ENCODE measurements around the gene XPO4. TPM values are rescaled to one million over a fixed set of nuclear protein-coding genes. Genes with fewer than 3 reads are reported as not detected.
"Not testable (repeated sequence)": the region's sequence is repeated elsewhere in the genome, so short reads cannot be mapped to it uniquely, and the experiment has no call there.

Gene XPO4
- total RNA-seq, result 35.1 TPM

DNA sequence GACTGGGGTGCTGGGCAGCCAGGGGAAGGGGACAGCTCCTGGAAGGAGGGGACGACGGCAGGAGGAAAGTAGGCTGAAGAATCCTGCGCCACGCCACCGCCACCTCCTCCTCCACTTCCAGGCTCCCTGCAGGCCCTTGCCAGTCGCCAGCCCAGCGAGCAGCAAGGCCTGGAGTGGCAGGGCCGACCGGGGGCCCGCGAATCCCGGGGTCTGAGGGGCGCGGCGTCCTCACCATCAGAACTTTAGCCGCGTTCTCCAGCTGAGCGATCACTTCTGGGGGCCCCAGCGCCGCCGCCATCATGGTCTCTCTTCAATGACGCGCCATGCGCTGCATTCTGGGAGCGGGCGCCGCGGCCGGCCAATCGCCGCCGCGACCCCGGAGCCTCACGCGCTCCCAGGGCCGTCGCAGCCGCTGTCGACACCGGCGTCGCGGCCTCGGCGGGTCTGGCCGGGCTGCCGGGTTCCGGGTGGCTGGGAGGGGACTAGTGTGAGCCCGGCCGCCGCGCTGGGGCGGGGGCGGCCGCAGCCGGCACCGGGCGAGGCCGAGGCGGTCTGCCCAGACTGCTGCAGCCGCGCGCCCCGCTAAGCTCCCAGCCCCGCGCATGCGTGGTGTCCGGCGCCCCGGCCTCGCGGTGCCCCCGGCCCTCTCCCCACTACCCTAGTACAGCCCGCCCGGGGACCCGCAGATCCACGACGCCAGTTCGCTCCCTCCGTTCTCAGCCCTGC, at the start of gene XPO4:
Gene XPO4, minus strand, starts transcription at position 309 of the 726 bp plus-strand sequence. Its CDS starts 8 bp downstream, at position 301.
- H3K27me3 ChIP-seq (ENCODE audit: insufficient read depth, low read length), result no peaks in the 10 kb centered on the region
- H3K4me3 ChIP-seq (ENCODE audit: low read length), result peak within 1 kb of the TSS; percentile 83
- no peaks in the 10 kb centered on the region for H3K9me3 ChIP-seq (ENCODE audit: low read depth, low read length)
- peaks cover 14% of the 10 kb centered on the region for H3K4me1 ChIP-seq (ENCODE audit: insufficient read depth, low read length)

DNA sequence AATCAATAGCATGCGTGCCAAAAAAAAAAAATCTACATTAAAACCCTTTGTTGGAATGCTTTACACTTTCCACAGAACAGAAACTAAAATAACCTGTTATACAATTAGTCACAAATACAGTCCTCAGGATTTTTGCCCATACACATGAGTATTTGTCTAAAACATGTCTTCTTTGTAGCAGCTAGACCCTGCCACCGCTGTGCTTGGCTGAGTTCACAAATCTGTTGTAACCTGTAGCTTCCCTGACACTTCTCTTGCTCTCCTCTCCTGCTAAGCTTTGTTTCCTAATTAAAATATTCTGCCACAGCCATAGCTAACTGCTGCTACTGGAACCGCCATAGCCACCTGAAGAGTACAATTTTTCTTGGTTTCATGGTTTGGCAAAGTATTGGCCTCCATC, 45.5 kb upstream of the XPO4 start:
- not testable (repeated sequence) for H3K27me3 ChIP-seq (ENCODE audit: insufficient read depth, low read length); H3K9me3 ChIP-seq (ENCODE audit: low read depth, low read length); H3K4me3 ChIP-seq (ENCODE audit: low read length)
- H3K4me1 ChIP-seq (ENCODE audit: insufficient read depth, low read length), result peaks cover 18% of the 10 kb centered on the region

- Histone ChIP-seq H3K9me3 (ENCODE audit: low read depth, low read length) (no peaks in the 10 kb centered on the region), H3K4me3 (ENCODE audit: low read length) (no peak overlapping the region), H3K4me1 (ENCODE audit: insufficient read depth, low read length) (peaks cover 18% of the 10 kb centered on the region), H3K27me3 (ENCODE audit: insufficient read depth, low read length) (peaks cover 6% of the 10 kb centered on the region)
Observed at GRCh38 chr13:20945952-20946383, 43.4 kb upstream of the XPO4 start.

- Histone ChIP-seq H3K4me1 (ENCODE audit: insufficient read depth, low read length) (peaks cover 18% of the 10 kb centered on the region), H3K9me3 (ENCODE audit: low read depth, low read length) (no peaks in the 10 kb centered on the region), H3K4me3 (ENCODE audit: low read length) (no peak overlapping the region), H3K27me3 (ENCODE audit: insufficient read depth, low read length) (peaks cover 6% of the 10 kb centered on the region)
Observed at GRCh38 chr13:20942938-20943559, 40.5 kb upstream of the XPO4 start.

DNA sequence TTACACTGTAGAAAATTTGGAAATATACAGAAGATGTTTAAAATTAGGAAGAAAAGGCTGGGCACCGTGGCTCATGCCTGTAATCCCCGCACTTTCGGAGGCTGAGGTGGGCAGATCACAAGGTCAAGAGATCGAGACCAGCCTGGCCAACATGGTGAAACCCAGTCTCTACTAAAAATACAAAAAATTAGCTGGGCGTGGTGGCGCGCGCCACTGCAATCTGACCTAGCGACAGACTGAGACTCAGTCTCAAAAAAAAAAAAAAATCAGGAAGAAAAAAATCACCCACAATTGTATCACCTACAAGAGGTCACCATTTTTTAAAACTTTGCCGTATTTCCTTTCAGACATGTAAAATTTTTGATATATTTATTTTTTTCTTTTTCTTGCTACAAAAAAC, 38.0 kb upstream of the XPO4 start:
- not testable (repeated sequence) for H3K9me3 ChIP-seq (ENCODE audit: low read depth, low read length); H3K27me3 ChIP-seq (ENCODE audit: insufficient read depth, low read length); H3K4me3 ChIP-seq (ENCODE audit: low read length); H3K4me1 ChIP-seq (ENCODE audit: insufficient read depth, low read length)

DNA sequence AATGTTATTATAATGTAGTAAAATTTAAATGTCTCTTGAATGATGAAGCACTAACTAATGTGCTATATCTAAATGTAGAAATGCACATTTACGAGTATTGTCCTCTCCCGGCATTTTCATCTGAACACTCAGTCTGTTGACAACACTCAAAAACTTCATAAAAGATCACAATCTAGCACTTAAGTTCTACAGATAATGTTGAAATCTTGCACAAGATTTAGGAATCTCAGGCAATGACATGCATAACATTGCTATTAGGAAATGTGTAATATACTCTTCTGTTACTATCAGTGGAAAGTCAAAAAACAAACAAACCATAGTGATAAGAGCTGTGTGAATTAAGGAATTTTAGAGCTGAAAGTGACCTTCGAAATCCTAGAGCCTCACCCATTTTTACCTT, 37.5 kb upstream of the XPO4 start:
- Histone ChIP-seq H3K4me3 (ENCODE audit: low read length) (no peak overlapping the region), H3K27me3 (ENCODE audit: insufficient read depth, low read length) (no peaks in the 10 kb centered on the region), H3K4me1 (ENCODE audit: insufficient read depth, low read length) (peaks cover 9% of the 10 kb centered on the region), H3K9me3 (ENCODE audit: low read depth, low read length) (no peaks in the 10 kb centered on the region)

GRCh38 chr13:20939662-20940061, 37.1 kb upstream of the XPO4 start:
- no peak overlapping the region for H3K4me3 ChIP-seq (ENCODE audit: low read length)
- H3K9me3 ChIP-seq (ENCODE audit: low read depth, low read length), result no peaks in the 10 kb centered on the region
- peaks cover 9% of the 10 kb centered on the region for H3K4me1 ChIP-seq (ENCODE audit: insufficient read depth, low read length)
- no peaks in the 10 kb centered on the region for H3K27me3 ChIP-seq (ENCODE audit: insufficient read depth, low read length)

- Histone ChIP-seq H3K4me3 (ENCODE audit: low read length) (no peak overlapping the region), H3K4me1 (ENCODE audit: insufficient read depth, low read length) (peaks cover 2% of the 10 kb centered on the region), H3K27me3 (ENCODE audit: insufficient read depth, low read length) (no peaks in the 10 kb centered on the region), H3K9me3 (ENCODE audit: low read depth, low read length) (no peaks in the 10 kb centered on the region)
Observed at GRCh38 chr13:20938302-20938701, 35.8 kb upstream of the XPO4 start.

DNA sequence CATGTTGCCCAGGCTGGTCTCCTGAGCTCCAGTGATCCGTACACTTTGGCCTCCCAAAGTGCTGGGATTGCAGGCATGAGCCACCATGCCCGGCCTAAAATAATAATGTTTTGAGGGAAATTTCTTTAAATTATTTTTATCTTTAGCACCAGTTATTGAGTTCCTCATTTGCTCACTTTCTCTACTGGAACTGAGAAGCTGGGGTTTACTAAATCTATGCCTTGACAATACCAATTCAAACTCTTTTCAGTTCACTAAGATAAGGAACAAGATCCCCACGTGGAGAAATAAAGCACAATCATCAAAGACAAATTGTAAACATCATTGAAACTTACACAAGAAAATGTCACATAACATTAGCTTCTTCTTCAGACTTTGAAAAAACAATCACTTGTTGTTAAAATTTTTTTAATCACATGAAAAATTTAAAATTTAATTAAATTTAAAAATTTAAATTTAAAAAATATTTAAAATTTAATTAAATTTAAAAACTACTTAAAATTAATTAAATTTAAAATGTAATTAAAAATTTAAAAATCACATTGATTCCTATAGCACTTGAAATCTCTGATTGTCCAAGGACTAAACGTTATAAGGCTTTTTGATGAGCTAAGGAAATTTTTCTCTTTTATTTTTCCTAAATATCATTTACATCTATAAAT, 25.2 kb upstream of the XPO4 start:
- Histone ChIP-seq H3K27me3 (ENCODE audit: insufficient read depth, low read length) (no peaks in the 10 kb centered on the region), H3K9me3 (ENCODE audit: low read depth, low read length) (no peaks in the 10 kb centered on the region)

DNA sequence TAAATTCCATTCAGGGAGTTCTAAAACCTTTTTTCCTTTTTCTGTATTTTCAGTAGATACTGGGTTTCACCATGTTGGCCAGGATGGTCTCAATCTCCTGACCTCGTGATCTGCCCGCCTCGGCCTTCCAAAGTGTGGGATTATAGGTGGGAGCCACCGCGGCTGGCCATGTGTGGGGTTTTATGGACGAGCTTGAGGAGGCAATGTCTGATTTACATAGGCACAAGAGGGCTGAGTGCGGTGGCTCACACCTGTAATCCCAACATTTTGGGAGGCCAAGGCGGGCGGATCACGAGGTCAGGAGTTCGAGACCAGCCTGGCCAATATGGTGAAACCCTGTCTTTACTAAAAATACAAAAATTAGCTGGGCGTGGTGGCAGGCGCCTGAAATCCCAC, 22.8 kb upstream of the XPO4 start:
- not testable (repeated sequence) for H3K9me3 ChIP-seq (ENCODE audit: low read depth, low read length); H3K27me3 ChIP-seq (ENCODE audit: insufficient read depth, low read length); H3K4me3 ChIP-seq (ENCODE audit: low read length); H3K4me1 ChIP-seq (ENCODE audit: insufficient read depth, low read length)

More for the DNA sequence above, 25.2 kb upstream of the XPO4 start:
- H3K4me3 ChIP-seq (ENCODE audit: low read length), result no peak overlapping the region
- H3K4me1 ChIP-seq (ENCODE audit: insufficient read depth, low read length), result no peaks in the 10 kb centered on the region

DNA sequence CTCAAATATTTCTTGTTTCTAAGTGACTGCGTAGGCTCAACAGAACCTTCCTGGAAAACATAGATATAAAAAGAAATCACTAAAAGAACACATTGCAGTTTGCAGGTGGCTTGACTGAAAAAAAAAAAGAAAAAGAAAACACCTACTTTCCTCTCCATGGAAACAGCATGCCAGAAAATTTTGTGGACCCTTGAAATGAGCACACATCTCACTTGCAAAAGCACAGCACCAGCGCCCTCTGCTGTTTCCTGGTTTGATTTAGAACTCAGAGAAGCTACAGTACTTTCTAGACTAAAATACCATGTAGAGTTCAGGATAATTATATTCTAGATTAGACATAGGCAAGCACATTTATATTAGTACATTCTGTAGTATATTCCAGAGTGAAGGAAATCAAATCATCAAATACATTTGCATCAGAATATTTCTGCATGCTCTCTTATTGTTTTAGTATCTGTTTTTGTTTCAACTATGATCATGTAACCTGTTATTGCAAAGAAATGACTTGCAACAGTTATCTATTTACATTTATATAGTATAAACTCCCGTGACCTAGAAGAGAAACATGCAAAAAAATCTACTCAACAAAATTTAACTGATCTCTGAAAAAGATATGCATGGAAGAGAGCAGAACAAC, 22.3 kb upstream of the XPO4 start:
- Histone ChIP-seq H3K4me3 (ENCODE audit: low read length) (no peak overlapping the region), H3K9me3 (ENCODE audit: low read depth, low read length) (no peaks in the 10 kb centered on the region), H3K27me3 (ENCODE audit: insufficient read depth, low read length) (no peaks in the 10 kb centered on the region), H3K4me1 (ENCODE audit: insufficient read depth, low read length) (no peaks in the 10 kb centered on the region)

DNA sequence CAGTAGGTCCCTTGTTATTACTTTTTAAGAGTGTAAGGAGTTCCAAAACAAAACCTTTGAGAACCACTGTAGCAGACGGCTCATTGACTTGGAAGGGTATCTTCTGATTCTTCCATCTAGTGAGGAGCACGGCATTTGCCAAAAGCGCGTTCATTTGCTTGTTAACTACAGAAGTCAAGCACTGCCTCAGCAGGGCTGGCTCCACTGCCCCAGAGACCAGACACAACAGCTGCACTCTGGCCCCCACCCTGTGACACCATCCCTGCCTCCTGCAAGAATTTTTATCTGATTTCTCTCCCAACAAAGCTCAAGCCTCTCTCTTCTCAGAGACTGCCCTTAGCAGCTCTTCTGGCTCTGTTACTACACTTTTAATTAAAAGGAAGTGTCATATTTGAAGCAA, 20.7 kb upstream of the XPO4 start:
- Histone ChIP-seq H3K9me3 (ENCODE audit: low read depth, low read length) (no peaks in the 10 kb centered on the region), H3K27me3 (ENCODE audit: insufficient read depth, low read length) (no peaks in the 10 kb centered on the region), H3K4me1 (ENCODE audit: insufficient read depth, low read length) (no peaks in the 10 kb centered on the region), H3K4me3 (ENCODE audit: low read length) (no peak overlapping the region)

DNA sequence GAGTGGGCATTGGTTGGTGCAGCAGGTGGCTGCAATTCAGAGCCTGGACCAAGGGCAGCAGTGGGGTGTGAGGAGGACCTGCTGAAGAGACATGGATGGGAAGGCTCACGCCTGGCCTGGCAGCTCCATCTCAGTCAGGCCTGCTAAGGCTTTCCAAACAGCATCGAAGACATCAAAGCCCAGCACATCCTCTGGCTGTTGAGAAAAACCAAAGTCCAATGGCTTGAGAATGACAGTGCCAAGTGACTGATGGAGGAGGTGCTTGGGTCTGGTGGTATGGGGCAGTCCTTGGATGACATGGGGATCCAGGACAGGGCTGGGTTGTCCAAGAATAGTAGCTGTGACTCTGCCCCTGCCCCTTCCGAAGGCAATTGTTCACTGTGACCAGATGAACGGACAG, 19.0 kb upstream of the XPO4 start:
- no peak overlapping the region for H3K4me3 ChIP-seq (ENCODE audit: low read length)
- no peaks in the 10 kb centered on the region for H3K27me3 ChIP-seq (ENCODE audit: insufficient read depth, low read length)
- no peaks in the 10 kb centered on the region for H3K9me3 ChIP-seq (ENCODE audit: low read depth, low read length)
- H3K4me1 ChIP-seq (ENCODE audit: insufficient read depth, low read length), result no peaks in the 10 kb centered on the region

DNA sequence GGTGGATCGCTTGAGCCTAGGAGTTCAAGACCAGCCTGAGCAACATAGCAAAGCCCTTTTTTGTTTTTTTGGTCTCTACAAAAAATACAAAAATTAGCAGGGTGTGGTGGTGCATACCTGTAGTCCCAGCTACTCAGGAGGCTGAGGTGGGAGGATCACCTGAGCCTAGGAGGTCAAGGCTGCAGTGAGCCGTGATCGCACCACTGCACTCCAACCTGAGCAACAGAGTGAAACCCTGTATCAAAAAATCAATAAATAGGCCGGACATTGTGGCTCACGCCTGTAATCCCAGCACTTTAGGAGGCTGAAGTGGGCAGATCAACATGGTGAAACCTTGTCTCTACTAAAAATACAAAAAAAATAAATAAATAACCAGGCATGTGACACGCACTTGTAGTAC, 13.1 kb upstream of the XPO4 start:
- not testable (repeated sequence) for H3K27me3 ChIP-seq (ENCODE audit: insufficient read depth, low read length); H3K9me3 ChIP-seq (ENCODE audit: low read depth, low read length); H3K4me3 ChIP-seq (ENCODE audit: low read length); H3K4me1 ChIP-seq (ENCODE audit: insufficient read depth, low read length)

- no peaks in the 10 kb centered on the region for H3K9me3 ChIP-seq (ENCODE audit: low read depth, low read length)
- no peak overlapping the region for H3K4me3 ChIP-seq (ENCODE audit: low read length)
- H3K27me3 ChIP-seq (ENCODE audit: insufficient read depth, low read length), result no peaks in the 10 kb centered on the region
- H3K4me1 ChIP-seq (ENCODE audit: insufficient read depth, low read length), result no peaks in the 10 kb centered on the region
Observed at GRCh38 chr13:20911037-20911436, 8.5 kb upstream of the XPO4 start.

All from mononuclear cell (primary cell).